SK-N-DZ (cell line): Measurements from ENCODE around the gene THSD8.

ENCODE experiments used
- small RNA-seq, 2 experiments: library from RNA; depleted of rRNA; stranded (forward); fragments of <200 nt; gene quantifications; one replicate each; pipeline ENCODE3, GENCODE V24; 2014

The THSD8 gene

Small RNA genes within 50 kb of the gene (small RNA-seq; reads per million reads assigned to genes)
- gene MIR5684 (0 reads per million in 2 experiments), gene MIR6794 (0 reads per million in 2 experiments)
